GM10266 (cell line): ENCODE results near the gene KIF1B.

Experiments
- DNase-seq: peaks from one replicate; pipeline ENCODE4 v3.0.0; 2012; ENCODE audit errors: extremely low spot score
- TF ChIP-seq, protein P1 (sequence below): IDR thresholded peaks from 2 replicates; pipeline ENCODE4 v1.5.1; 2012; ENCODE audit warnings: mild to moderate bottlenecking, low read depth; ENCODE audit not compliant: control insufficient read depth, insufficient read depth; ENCODE audit errors: missing control alignments

KIF1B gene

GRCh38 chr1:10316752-10317151 is 106.4 kb downstream of the KIF1B start:
- TF ChIP-seq, protein P1, sequence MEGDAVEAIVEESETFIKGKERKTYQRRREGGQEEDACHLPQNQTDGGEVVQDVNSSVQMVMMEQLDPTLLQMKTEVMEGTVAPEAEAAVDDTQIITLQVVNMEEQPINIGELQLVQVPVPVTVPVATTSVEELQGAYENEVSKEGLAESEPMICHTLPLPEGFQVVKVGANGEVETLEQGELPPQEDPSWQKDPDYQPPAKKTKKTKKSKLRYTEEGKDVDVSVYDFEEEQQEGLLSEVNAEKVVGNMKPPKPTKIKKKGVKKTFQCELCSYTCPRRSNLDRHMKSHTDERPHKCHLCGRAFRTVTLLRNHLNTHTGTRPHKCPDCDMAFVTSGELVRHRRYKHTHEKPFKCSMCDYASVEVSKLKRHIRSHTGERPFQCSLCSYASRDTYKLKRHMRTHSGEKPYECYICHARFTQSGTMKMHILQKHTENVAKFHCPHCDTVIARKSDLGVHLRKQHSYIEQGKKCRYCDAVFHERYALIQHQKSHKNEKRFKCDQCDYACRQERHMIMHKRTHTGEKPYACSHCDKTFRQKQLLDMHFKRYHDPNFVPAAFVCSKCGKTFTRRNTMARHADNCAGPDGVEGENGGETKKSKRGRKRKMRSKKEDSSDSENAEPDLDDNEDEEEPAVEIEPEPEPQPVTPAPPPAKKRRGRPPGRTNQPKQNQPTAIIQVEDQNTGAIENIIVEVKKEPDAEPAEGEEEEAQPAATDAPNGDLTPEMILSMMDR: no peak
- no peak for DNase-seq

DNA sequence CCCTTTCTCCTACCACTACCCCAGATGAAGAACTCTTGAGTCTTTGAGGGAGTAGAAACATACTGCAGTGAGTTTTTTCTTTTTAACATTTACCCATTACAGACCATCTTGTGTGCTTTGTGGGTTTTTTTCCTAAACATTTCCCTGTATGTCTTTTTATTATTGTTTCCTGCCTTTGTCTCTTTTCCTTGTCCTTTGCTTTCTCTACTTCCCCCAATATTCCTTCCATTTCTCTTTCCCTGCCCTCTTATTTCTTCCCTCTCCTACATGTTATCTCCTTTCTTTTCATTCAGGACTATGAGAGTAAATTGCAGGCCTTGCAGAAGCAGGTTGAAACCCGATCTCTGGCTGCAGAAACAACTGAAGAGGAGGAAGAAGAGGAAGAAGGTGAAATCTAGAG is 109.4 kb downstream of the KIF1B start:
- no peak for DNase-seq
- TF ChIP-seq, protein P1: no peak

GRCh38 chr1:10320336-10320735 is 110.0 kb downstream of the KIF1B start:
- DNase-seq: no peak
- TF ChIP-seq, protein P1: no peak

GRCh38 chr1:10322821-10323220 is 112.5 kb downstream of the KIF1B start:
- TF ChIP-seq, protein P1: no peak
- no peak for DNase-seq

DNA sequence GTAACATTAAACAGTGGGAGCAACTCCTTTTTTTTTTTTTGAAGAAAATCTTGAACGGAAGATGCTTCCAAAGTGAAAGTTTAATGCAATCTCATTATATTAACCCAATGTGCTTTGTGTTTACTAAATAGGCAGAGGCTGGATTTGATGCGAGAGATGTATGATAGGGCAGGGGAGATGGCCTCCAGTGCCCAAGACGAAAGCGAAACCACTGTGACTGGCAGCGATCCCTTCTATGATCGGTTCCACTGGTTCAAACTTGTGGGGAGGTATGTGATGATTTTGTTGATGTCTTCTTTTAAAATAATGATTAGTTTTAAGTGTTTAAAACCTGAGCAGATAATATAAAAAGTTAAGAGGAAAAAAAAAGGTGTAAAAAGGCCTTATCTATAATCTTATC is 114.3 kb downstream of the KIF1B start:
- TF ChIP-seq, protein P1: no peak
- DNase-seq: no peak

- DNase-seq: no peak
- TF ChIP-seq, protein P1: no peak
Measured at GRCh38 chr1:10325521-10325920, 115.2 kb downstream of the KIF1B start.

- TF ChIP-seq, protein P1: no peak
- no peak for DNase-seq
Measured at GRCh38 chr1:10326251-10326650, 115.9 kb downstream of the KIF1B start.
